Body of pancreas (tissue), 4 donors: ENCODE data around the gene EGLN1.

Source experiments
- CTCF ChIP-seq, 7 experiments: fragments of 450-650 bp in 4 of 7; fragments of 200-600 bp in 3 of 7; sonication (generic) in 3 of 7; IDR thresholded peaks; one replicate each; pipeline ENCODE4 v1.5.1; 2016 to 2019; ENCODE audit warnings: antibody characterized with exemption in 7 of 7
- POLR2A ChIP-seq, 3 donors: fragments of 450-650 bp; IDR thresholded peaks; one replicate each; pipeline ENCODE4 v1.6.1; 2016; ENCODE audit warnings: antibody characterized with exemption in 3 of 3, mild to moderate bottlenecking in 2 of 3

- no peak for TF ChIP-seq CTCF (IDR thresholded peaks at IDR 0.05)
- TF ChIP-seq POLR2A (IDR thresholded peaks at IDR 0.05), result no peak
Observed at GRCh38 chr1:231354330-231355020, 67.6 kb downstream of the EGLN1 start.
